HepG2 (cell line): ENCODE data around the gene CBX2. TPM values are rescaled to one million over a fixed set of nuclear protein-coding genes. Genes with fewer than 3 reads are reported as not detected.

Experiments
- CREB1 ChIP-seq, 2 experiments: fragments of 450-650 bp in 1 of 2; IDR thresholded peaks; 2 replicates each; pipeline ENCODE4 v1.6.1; 2016 to 2017; ENCODE audit warnings: control low read depth in 1 of 2, mild to moderate bottlenecking in 1 of 2, missing compliant biosample characterization in 1 of 2, missing genetic modification characterization in 1 of 2
- ELF4 ChIP-seq: sonication (generic); formaldehyde crosslinking; IDR thresholded peaks from 2 replicates; pipeline ENCODE4 v1.5.0; 2020; ENCODE audit warnings: missing genetic modification reagents, mild to moderate bottlenecking, moderate library complexity, borderline replicate concordance
- FOSL1 ChIP-seq: sonication (generic); formaldehyde crosslinking; IDR thresholded peaks from 2 replicates; pipeline ENCODE4 v1.9.0; 2021; ENCODE audit warnings: missing genetic modification reagents, borderline replicate concordance
- GABPB1 ChIP-seq: IDR thresholded peaks from 2 replicates; pipeline ENCODE4 v1.6.1; 2016; ENCODE audit warnings: mild to moderate bottlenecking, missing genetic modification reagents, moderate library complexity, missing compliant biosample characterization
- HOMEZ ChIP-seq: IDR thresholded peaks from 2 replicates; pipeline ENCODE4 v1.6.1; 2016; ENCODE audit warnings: low read depth
- KDM4B ChIP-seq: sonication (generic); formaldehyde crosslinking; IDR thresholded peaks from 2 replicates; pipeline ENCODE4 v1.4.0; 2020; ENCODE audit warnings: missing genetic modification reagents
- MBNL3 ChIP-seq: fragments of 250-450 bp; sonication (Bioruptor Pico); conservative IDR thresholded peaks from 2 replicates; pipeline ENCODE4 v1.8.0; 2022; ENCODE audit warnings: mild to moderate bottlenecking, inconsistent platforms
- NFE2 ChIP-seq: sonication (generic); formaldehyde crosslinking; IDR thresholded peaks from 2 replicates; pipeline ENCODE4 v1.4.0; 2020; ENCODE audit warnings: missing genetic modification reagents
- NR2F2 ChIP-seq: IDR thresholded peaks from 2 replicates; pipeline ENCODE4 v1.6.1; 2012; ENCODE audit warnings: low read depth, inconsistent platforms, borderline replicate concordance
- PITX1 ChIP-seq: sonication (generic); formaldehyde crosslinking; IDR thresholded peaks from 2 replicates; pipeline ENCODE4 v1.5.1; 2020; ENCODE audit warnings: mild to moderate bottlenecking, missing genetic modification reagents
- SKIL ChIP-seq: sonication (generic); formaldehyde crosslinking; IDR thresholded peaks from 2 replicates; pipeline ENCODE4 v1.8.0; 2022; ENCODE audit warnings: missing genetic modification reagents, mild to moderate bottlenecking, moderate library complexity, borderline replicate concordance
- XBP1 ChIP-seq: sonication (generic); formaldehyde crosslinking; IDR thresholded peaks from 2 replicates; pipeline ENCODE4 v1.5.0; 2020; ENCODE audit warnings: missing genetic modification reagents
- ZFP62 ChIP-seq: sonication (generic); formaldehyde crosslinking; IDR thresholded peaks from 2 replicates; pipeline ENCODE4 v1.4.0; 2020; ENCODE audit warnings: missing genetic modification reagents
- ZFP82 ChIP-seq: sonication (generic); formaldehyde crosslinking; IDR thresholded peaks from 2 replicates; pipeline ENCODE4 v1.5.1; 2020; ENCODE audit warnings: mild to moderate bottlenecking, missing genetic modification reagents, borderline replicate concordance
- ZNF414 ChIP-seq: sonication (generic); formaldehyde crosslinking; IDR thresholded peaks from 2 replicates; pipeline ENCODE4 v1.5.0; 2020; ENCODE audit warnings: missing genetic modification reagents
- ZNF530 ChIP-seq: sonication (generic); formaldehyde crosslinking; IDR thresholded peaks from 2 replicates; pipeline ENCODE4 v1.5.0; 2020; ENCODE audit warnings: low read depth, mild to moderate bottlenecking, missing genetic modification reagents
- ZNF644 ChIP-seq: IDR thresholded peaks from 2 replicates; pipeline ENCODE4 v1.6.1; 2016; ENCODE audit warnings: low read depth
- ZNF674 ChIP-seq: sonication (generic); formaldehyde crosslinking; IDR thresholded peaks from 2 replicates; pipeline ENCODE4 v1.5.0; 2020; ENCODE audit warnings: low read depth, mild to moderate bottlenecking, missing genetic modification reagents
- polyA plus RNA-seq, 8 experiments: library from polyadenylated mRNA; depleted of rRNA in 3 of 8; stranded (reverse) in 7 of 8; unstranded in 1 of 8; fragments of >200 nt; fragmentation: Illumina TruSeq in 4 of 8; extraction: Trizol in 4 of 8; gene quantifications; 2 replicates each; pipeline versions ENCODE4 v1.2.1 to v1.2.3, GENCODE V29; 2011 to 2016; ENCODE audit warnings: low read depth in 4 of 8, missing spikeins in 1 of 8, mixed read lengths in 1 of 8; ENCODE audit not compliant: insufficient read depth in 1 of 8
- total RNA-seq, 5 experiments: library from RNA; depleted of rRNA; stranded (reverse); fragments of >200 nt; fragmentation: Illumina TruSeq; extraction: Trizol; gene quantifications; 2 replicates each; pipeline ENCODE4 v1.2.3, GENCODE V29; 2016; ENCODE audit warnings: low read depth in 1 of 5
- TF ChIP-seq, protein P1 (sequence below): sonication (generic); formaldehyde crosslinking; IDR thresholded peaks from 2 replicates; pipeline ENCODE4 v1.8.0; 2023; ENCODE audit warnings: mild to moderate bottlenecking, missing genetic modification reagents
- TF ChIP-seq, protein P2 (sequence below): sonication (generic); formaldehyde crosslinking; IDR thresholded peaks from 2 replicates; pipeline ENCODE4 v1.5.0; 2020; ENCODE audit warnings: mild to moderate bottlenecking, missing genetic modification reagents, moderate library complexity
- TF ChIP-seq, protein P3 (sequence below): sonication (generic); formaldehyde crosslinking; IDR thresholded peaks from 2 replicates; pipeline ENCODE4 v1.9.0; 2022; ENCODE audit warnings: low read depth, missing genetic modification reagents

Gene CBX2
- total and polyA plus RNA-seq, 2 of the 13 experiments (the other 11 are each of a cell fraction or from before 2014, with no cell fraction given) = 14.5 to 31.1 TPM

- TF ChIP-seq XBP1 (no peak), ZFP82 (no peak), HOMEZ (CRISPR knock-in tag) (peak; percentile 30; the same call in 1 of the 2 replicates), ZNF644 (CRISPR knock-in tag) (peak; percentile 86), FOSL1 (CRISPR knock-in tag) (no peak), MBNL3 (CRISPR knock-in tag) (no peak), ZNF414 (CRISPR knock-in tag) (peak; percentile 87), SKIL (CRISPR knock-in tag) (no peak), ZFP62 (CRISPR knock-in tag) (no peak), NR2F2 (no peak), GABPB1 (CRISPR knock-in tag) (peak; percentile 87), CREB1 (IDR thresholded peaks at IDR 0.05) (no peak), CREB1 (CRISPR knock-in tag; IDR thresholded peaks at IDR 0.05) (no peak), ZNF530 (CRISPR knock-in tag) (no peak), ELF4 (no peak; the same call in 1 of the 2 replicates), NFE2 (no peak), ZNF674 (CRISPR knock-in tag) (peak; percentile 88; the same call in 1 of the 2 replicates), KDM4B (CRISPR knock-in tag) (peak; percentile 79; the same call in 1 of the 2 replicates), PITX1 (peak; percentile 90)
- TF ChIP-seq, protein P1, sequence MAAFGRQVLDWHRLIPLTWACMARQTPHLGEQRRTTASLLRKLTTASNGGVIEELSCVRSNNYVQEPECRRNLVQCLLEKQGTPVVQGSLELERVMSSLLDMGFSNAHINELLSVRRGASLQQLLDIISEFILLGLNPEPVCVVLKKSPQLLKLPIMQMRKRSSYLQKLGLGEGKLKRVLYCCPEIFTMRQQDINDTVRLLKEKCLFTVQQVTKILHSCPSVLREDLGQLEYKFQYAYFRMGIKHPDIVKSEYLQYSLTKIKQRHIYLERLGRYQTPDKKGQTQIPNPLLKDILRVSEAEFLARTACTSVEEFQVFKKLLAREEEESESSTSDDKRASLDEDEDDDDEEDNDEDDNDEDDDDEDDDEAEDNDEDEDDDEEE = no peak
- TF ChIP-seq, protein P2, sequence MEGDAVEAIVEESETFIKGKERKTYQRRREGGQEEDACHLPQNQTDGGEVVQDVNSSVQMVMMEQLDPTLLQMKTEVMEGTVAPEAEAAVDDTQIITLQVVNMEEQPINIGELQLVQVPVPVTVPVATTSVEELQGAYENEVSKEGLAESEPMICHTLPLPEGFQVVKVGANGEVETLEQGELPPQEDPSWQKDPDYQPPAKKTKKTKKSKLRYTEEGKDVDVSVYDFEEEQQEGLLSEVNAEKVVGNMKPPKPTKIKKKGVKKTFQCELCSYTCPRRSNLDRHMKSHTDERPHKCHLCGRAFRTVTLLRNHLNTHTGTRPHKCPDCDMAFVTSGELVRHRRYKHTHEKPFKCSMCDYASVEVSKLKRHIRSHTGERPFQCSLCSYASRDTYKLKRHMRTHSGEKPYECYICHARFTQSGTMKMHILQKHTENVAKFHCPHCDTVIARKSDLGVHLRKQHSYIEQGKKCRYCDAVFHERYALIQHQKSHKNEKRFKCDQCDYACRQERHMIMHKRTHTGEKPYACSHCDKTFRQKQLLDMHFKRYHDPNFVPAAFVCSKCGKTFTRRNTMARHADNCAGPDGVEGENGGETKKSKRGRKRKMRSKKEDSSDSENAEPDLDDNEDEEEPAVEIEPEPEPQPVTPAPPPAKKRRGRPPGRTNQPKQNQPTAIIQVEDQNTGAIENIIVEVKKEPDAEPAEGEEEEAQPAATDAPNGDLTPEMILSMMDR (CRISPR knock-in tag) = peak; percentile 28; the same call in 1 of the 2 replicates
- TF ChIP-seq, protein P3, sequence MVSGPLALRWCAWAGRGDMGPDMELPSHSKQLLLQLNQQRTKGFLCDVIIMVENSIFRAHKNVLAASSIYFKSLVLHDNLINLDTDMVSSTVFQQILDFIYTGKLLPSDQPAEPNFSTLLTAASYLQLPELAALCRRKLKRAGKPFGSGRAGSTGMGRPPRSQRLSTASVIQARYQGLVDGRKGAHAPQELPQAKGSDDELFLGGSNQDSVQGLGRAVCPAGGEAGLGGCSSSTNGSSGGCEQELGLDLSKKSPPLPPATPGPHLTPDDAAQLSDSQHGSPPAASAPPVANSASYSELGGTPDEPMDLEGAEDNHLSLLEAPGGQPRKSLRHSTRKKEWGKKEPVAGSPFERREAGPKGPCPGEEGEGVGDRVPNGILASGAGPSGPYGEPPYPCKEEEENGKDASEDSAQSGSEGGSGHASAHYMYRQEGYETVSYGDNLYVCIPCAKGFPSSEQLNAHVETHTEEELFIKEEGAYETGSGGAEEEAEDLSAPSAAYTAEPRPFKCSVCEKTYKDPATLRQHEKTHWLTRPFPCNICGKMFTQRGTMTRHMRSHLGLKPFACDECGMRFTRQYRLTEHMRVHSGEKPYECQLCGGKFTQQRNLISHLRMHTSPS (CRISPR knock-in tag) = peak; percentile 96
Measured at GRCh38 chr17:79742951-79743476, 34.9 kb upstream of the CBX2 start (continued).
